HepG2 (cell line): ENCODE data around the gene TMEM165. TPM values are rescaled to one million over a fixed set of nuclear protein-coding genes. Genes with fewer than 3 reads are reported as not detected.

Source experiments
- ARID5B ChIP-seq: IDR thresholded peaks from 2 replicates; pipeline ENCODE4 v1.4.0; 2020; ENCODE audit warnings: mild to moderate bottlenecking, missing genetic modification reagents
- ATAD3A ChIP-seq: sonication (generic); formaldehyde crosslinking; IDR thresholded peaks from 2 replicates; pipeline ENCODE4 v1.4.0; 2020; ENCODE audit warnings: missing genetic modification reagents
- BRD4 ChIP-seq: sonication (generic); formaldehyde crosslinking; IDR thresholded peaks from 2 replicates; pipeline ENCODE4 v1.4.0; 2020; ENCODE audit warnings: missing genetic modification reagents
- EP300 ChIP-seq, 3 experiments: sonication (generic) in 1 of 3; formaldehyde crosslinking in 1 of 3; IDR thresholded peaks; 2 replicates each; pipeline versions ENCODE4 v1.5.1 to v1.6.1; 2011 to 2020; ENCODE audit warnings: low read depth in 2 of 3, low read length in 2 of 3, borderline replicate concordance in 1 of 3, improper control_type of control experiment in 1 of 3, mild to moderate bottlenecking in 1 of 3, missing genetic modification reagents in 1 of 3, moderate library complexity in 1 of 3
- FOXK1 ChIP-seq: sonication (generic); formaldehyde crosslinking; IDR thresholded peaks from 2 replicates; pipeline ENCODE4 v1.4.0; 2020; ENCODE audit warnings: low read depth, missing genetic modification reagents, borderline replicate concordance
- GATAD2A ChIP-seq: IDR thresholded peaks from 2 replicates; pipeline ENCODE4 v1.6.1; 2016
- KDM3A ChIP-seq: IDR thresholded peaks from 2 replicates; pipeline ENCODE4 v1.6.1; 2018; ENCODE audit warnings: low read depth, missing compliant biosample characterization
- MEIS1 ChIP-seq: sonication (generic); formaldehyde crosslinking; IDR thresholded peaks from 2 replicates; pipeline ENCODE4 v1.9.0; 2021; ENCODE audit warnings: mild to moderate bottlenecking, missing genetic modification reagents, moderate library complexity, borderline replicate concordance
- NCOA2 ChIP-seq: sonication (generic); formaldehyde crosslinking; IDR thresholded peaks from 2 replicates; pipeline ENCODE4 v1.8.0; 2022; ENCODE audit warnings: inconsistent platforms
- RCOR2 ChIP-seq: IDR thresholded peaks from 2 replicates; pipeline ENCODE4 v1.6.1; 2016; ENCODE audit warnings: missing biosample characterization, missing genetic modification reagents
- RNF219 ChIP-seq: sonication (generic); formaldehyde crosslinking; IDR thresholded peaks from 2 replicates; pipeline ENCODE4 v1.5.0; 2020; ENCODE audit warnings: mild to moderate bottlenecking, missing genetic modification reagents
- SOX6 ChIP-seq, 2 experiments: fragments of 450-650 bp in 1 of 2; sonication (generic) in 1 of 2; formaldehyde crosslinking in 1 of 2; IDR thresholded peaks; 2 replicates each; pipeline versions ENCODE4 v1.4.0 to v1.6.1; 2017 to 2020; ENCODE audit warnings: antibody characterized with exemption in 1 of 2, mild to moderate bottlenecking in 1 of 2, missing genetic modification reagents in 1 of 2
- SRSF1 ChIP-seq: fragments of 200-400 bp; formaldehyde crosslinking; optimal IDR thresholded peaks from 2 replicates; pipeline ENCODE3; 2017; ENCODE audit warnings: mild to moderate bottlenecking, low read depth, low read length, moderate library complexity
- ZNF607 ChIP-seq: sonication (generic); formaldehyde crosslinking; IDR thresholded peaks from 2 replicates; pipeline ENCODE4 v1.5.1; 2020; ENCODE audit warnings: missing genetic modification reagents, mild to moderate bottlenecking, borderline replicate concordance
- ZNF703 ChIP-seq: sonication (generic); formaldehyde crosslinking; IDR thresholded peaks from 2 replicates; pipeline ENCODE4 v1.5.1; 2020; ENCODE audit warnings: missing genetic modification reagents, mild to moderate bottlenecking, moderate library complexity, borderline replicate concordance
- ZNF749 ChIP-seq: sonication (generic); formaldehyde crosslinking; IDR thresholded peaks from 2 replicates; pipeline ENCODE4 v1.8.0; 2022; ENCODE audit warnings: mild to moderate bottlenecking, missing genetic modification reagents, moderate library complexity, borderline replicate concordance
- polyA plus RNA-seq, 8 experiments: library from polyadenylated mRNA; depleted of rRNA in 3 of 8; stranded (reverse) in 7 of 8; unstranded in 1 of 8; fragments of >200 nt; fragmentation: Illumina TruSeq in 4 of 8; extraction: Trizol in 4 of 8; gene quantifications; 2 replicates each; pipeline versions ENCODE4 v1.2.1 to v1.2.3, GENCODE V29; 2011 to 2016; ENCODE audit warnings: low read depth in 4 of 8, missing spikeins in 1 of 8, mixed read lengths in 1 of 8; ENCODE audit not compliant: insufficient read depth in 1 of 8
- total RNA-seq, 5 experiments: library from RNA; depleted of rRNA; stranded (reverse); fragments of >200 nt; fragmentation: Illumina TruSeq; extraction: Trizol; gene quantifications; 2 replicates each; pipeline ENCODE4 v1.2.3, GENCODE V29; 2016; ENCODE audit warnings: low read depth in 1 of 5
- TF ChIP-seq, protein P1 (sequence below): sonication (generic); formaldehyde crosslinking; IDR thresholded peaks from 2 replicates; pipeline ENCODE4 v1.5.1; 2020; ENCODE audit warnings: mild to moderate bottlenecking, moderate library complexity, missing genetic modification reagents

TMEM165 gene
- total and polyA plus RNA-seq, 2 of the 13 experiments (the other 11 are each of a cell fraction or from before 2014, with no cell fraction given) = 54.6 to 103 TPM

DNA sequence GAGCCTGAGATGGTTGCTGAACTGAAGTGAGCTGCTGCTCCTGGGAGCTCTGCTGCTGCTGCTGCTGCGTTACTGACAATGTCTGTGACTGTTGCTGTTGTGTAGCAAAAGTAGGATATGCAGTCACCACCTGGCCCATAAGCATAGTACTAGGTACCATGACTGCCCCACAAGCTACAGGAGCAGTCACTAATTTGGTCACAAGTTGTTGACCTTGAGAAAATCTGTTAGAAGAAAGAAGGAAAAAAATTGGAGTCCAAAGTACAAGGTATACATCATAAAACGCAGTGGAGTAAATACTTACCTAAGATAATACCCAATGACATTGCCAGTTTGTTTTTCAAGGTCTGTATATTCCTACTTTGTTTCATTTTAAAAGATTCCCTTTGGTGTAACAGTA is 42.6 kb downstream of the TMEM165 start (continued):
- TF ChIP-seq ZNF749 (CRISPR knock-in tag) = no peak
- no peak for TF ChIP-seq BRD4 (CRISPR knock-in tag)
- TF ChIP-seq SRSF1 = no peak
- TF ChIP-seq ATAD3A = no peak
- TF ChIP-seq SOX6 (IDR thresholded peaks at IDR 0.05) = no peak
- peak; percentile 53; the same call in 1 of the 2 replicates for TF ChIP-seq SOX6 (CRISPR knock-in tag; IDR thresholded peaks at IDR 0.05)
- peak; percentile 43; the same call in 1 of the 2 replicates for TF ChIP-seq NCOA2 (CRISPR knock-in tag)
- no peak for TF ChIP-seq RNF219
- TF ChIP-seq, protein P1, sequence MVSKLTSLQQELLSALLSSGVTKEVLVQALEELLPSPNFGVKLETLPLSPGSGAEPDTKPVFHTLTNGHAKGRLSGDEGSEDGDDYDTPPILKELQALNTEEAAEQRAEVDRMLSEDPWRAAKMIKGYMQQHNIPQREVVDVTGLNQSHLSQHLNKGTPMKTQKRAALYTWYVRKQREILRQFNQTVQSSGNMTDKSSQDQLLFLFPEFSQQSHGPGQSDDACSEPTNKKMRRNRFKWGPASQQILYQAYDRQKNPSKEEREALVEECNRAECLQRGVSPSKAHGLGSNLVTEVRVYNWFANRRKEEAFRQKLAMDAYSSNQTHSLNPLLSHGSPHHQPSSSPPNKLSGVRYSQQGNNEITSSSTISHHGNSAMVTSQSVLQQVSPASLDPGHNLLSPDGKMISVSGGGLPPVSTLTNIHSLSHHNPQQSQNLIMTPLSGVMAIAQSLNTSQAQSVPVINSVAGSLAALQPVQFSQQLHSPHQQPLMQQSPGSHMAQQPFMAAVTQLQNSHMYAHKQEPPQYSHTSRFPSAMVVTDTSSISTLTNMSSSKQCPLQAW = no peak
- TF ChIP-seq ARID5B = peak; percentile 60
- TF ChIP-seq GATAD2A = peak; percentile 60
- peak in 1 of 2 experiments; percentile 28; a peak in 1 of 4 replicates for TF ChIP-seq EP300 (IDR thresholded peaks at IDR 0.05; ENCODE audit: low read depth in 2 of 2, low read length in 2 of 2)
- no peak for TF ChIP-seq EP300 (CRISPR knock-in tag; IDR thresholded peaks at IDR 0.05; ENCODE audit: borderline replicate concordance)
- no peak for TF ChIP-seq KDM3A (CRISPR knock-in tag)
- TF ChIP-seq RCOR2 (CRISPR knock-in tag) = 0 out of 2 replicates have a peak, but pooled peaks have one; percentile 13
- TF ChIP-seq MEIS1 (CRISPR knock-in tag) = no peak
- TF ChIP-seq FOXK1 = no peak
- TF ChIP-seq ZNF607 (CRISPR knock-in tag) = no peak
- TF ChIP-seq ZNF703 = no peak
